PC-9 (cell line): ENCODE measurements around the gene B9D1. TPM values are rescaled to one million over a fixed set of nuclear protein-coding genes. Genes with fewer than 3 reads are reported as not detected.

ENCODE experiments used
- BruUV-seq: library from RNA; stranded (reverse); fragments of 400-500 nt; replicated peaks from 2 replicates; lab custom pipeline; 2021; lab: Mats Ljungman, UMichigan
- CTCF ChIA-PET: fragments of 300-600 bp; sonication (Branson Sonifier 250); formaldehyde crosslinking; loops from one replicate; lab custom pipeline; 2022; ENCODE audit warnings: antibody characterized with exemption; lab: Charles Lee
- POLR2A ChIA-PET: fragments of 300-600 bp; sonication (Branson Sonifier 250); formaldehyde crosslinking; loops from one replicate; lab custom pipeline; 2022; ENCODE audit warnings: antibody characterized with exemption; ENCODE audit not compliant: unreplicated experiment; lab: Charles Lee
- DNase-seq, 2 experiments: peaks; one replicate each; pipeline versions ENCODE4 v3.0.0 to v3.0.0-alpha.2; 2015 to 2022; ENCODE audit warnings: mixed read lengths in 1 of 2
- H2AFZ ChIP-seq: fragments of 200-600 bp; sonication (generic); 2 replicates; pipeline ENCODE4 v1.8.1; 2017; ENCODE audit warnings: antibody characterized with exemption
- H3F3A ChIP-seq: fragments of 200-600 bp; sonication (generic); 2 replicates; pipeline ENCODE4 v1.8.1; 2017; ENCODE audit warnings: antibody characterized with exemption, mild to moderate bottlenecking, low read depth; ENCODE audit not compliant: insufficient read depth
- H3K27ac ChIP-seq: fragments of 200-600 bp; sonication (generic); 2 replicates; pipeline ENCODE4 v1.6.1; 2016; ENCODE audit warnings: mixed run types
- H3K27me3 ChIP-seq: fragments of 200-600 bp; sonication (generic); 2 replicates; pipeline ENCODE4 v1.6.1; 2016; ENCODE audit warnings: low read depth, mixed run types; ENCODE audit not compliant: insufficient read depth
- H3K36me3 ChIP-seq: fragments of 200-600 bp; sonication (generic); 2 replicates; pipeline ENCODE4 v1.6.1; 2016; ENCODE audit warnings: low read depth, mixed run types
- H3K4me1 ChIP-seq: fragments of 200-600 bp; sonication (generic); replicated peaks from 2 replicates; pipeline ENCODE4 v1.6.1; 2016; ENCODE audit warnings: mixed run types; ENCODE audit not compliant: insufficient read depth
- H3K4me2 ChIP-seq: fragments of 200-600 bp; sonication (generic); 2 replicates; pipeline ENCODE4 v1.6.1; 2017; ENCODE audit warnings: mixed run types
- H3K4me3 ChIP-seq: fragments of 200-600 bp; sonication (generic); 2 replicates; pipeline ENCODE4 v1.6.1; 2016; ENCODE audit warnings: mixed run types
- H3K79me2 ChIP-seq: fragments of 200-600 bp; sonication (generic); 2 replicates; pipeline ENCODE4 v1.6.1; 2017; ENCODE audit warnings: low read depth, mixed run types
- H3K9me2 ChIP-seq: fragments of 200-600 bp; sonication (generic); 2 replicates; pipeline ENCODE4 v1.8.1; 2017; ENCODE audit warnings: mild to moderate bottlenecking; ENCODE audit not compliant: insufficient read depth
- H3K9me3 ChIP-seq: fragments of 200-600 bp; sonication (generic); 2 replicates; pipeline ENCODE4 v1.8.1; 2016; ENCODE audit warnings: low read depth; ENCODE audit not compliant: insufficient read depth
- H4K20me1 ChIP-seq: fragments of 200-600 bp; sonication (generic); 2 replicates; pipeline ENCODE4 v1.8.1; 2017; ENCODE audit not compliant: insufficient read depth
- EZH2 ChIP-seq: fragments of 200-600 bp; sonication (generic); IDR thresholded peaks from 2 replicates; pipeline ENCODE4 v1.8.0; 2017; ENCODE audit warnings: antibody characterized with exemption, low read depth
- intact Hi-C: fragments of 100-400 bp; cut with micrococcal nuclease; formaldehyde crosslinking; loops from one replicate; pipeline ENCODE4 v1.10.0; 2022; ENCODE audit not compliant: unreplicated experiment
- total RNA-seq: library from RNA; stranded (reverse); gene quantifications from 2 replicates; pipeline ENCODE4 v1.2.3, GENCODE V29; 2021
- TF ChIP-seq, protein P1 (sequence below): fragments of 200-600 bp; sonication (generic); conservative IDR thresholded peaks from 2 replicates; pipeline ENCODE4 v1.6.1; 2017; ENCODE audit warnings: mixed run types, antibody characterized with exemption, mild to moderate bottlenecking, moderate library complexity

B9D1 gene
- total RNA-seq, 1 experiment from 2014 or later: 40.2 TPM

DNA sequence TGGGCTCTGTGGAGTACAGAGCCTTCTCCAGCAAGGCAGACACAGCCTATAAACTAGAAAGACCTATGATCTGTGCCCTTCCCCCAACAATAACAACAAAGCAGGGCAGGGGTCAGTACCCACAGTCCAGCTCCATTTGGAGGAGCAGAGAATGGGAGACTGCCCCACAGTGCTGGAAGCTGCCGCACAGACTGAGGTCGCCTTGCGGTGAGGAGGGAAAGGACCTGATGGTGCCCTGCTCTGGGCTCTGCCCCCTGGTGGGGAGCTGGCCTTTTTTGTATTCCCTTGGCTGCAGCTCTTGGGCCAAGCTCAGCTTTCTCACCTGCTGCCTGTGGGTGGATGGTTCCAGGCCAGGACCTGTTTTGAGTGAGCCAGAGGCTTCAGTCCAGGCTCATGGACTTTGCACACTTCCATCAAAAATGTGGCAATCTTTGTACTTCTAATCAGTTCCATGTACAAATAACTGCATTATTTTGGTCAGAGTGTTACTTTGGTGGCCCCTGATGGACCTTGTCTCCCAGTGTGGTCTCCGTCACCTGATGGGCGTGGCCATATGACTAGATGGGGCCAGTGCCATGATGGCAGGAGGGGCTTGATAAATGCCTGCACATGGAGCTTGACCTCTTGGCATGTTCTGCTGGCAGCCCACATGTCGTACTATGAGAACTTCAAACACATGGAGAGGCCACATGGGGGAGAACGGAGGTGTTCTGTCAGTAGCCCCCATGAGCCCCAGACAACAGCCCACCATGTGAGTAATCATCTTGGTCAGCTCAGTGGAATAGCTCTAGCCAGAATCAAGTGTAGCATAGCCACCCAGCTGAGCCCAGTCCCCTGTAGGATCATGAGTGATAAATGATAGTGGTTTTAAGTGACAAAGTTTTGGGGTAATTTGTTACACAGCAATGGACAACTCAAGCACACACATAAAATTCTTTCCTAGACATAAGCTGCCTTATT is 24.2 kb downstream of the B9D1 start:
- H3K27ac ChIP-seq: no peak overlapping the region
- CTCF ChIA-PET: no interaction called here

DNA sequence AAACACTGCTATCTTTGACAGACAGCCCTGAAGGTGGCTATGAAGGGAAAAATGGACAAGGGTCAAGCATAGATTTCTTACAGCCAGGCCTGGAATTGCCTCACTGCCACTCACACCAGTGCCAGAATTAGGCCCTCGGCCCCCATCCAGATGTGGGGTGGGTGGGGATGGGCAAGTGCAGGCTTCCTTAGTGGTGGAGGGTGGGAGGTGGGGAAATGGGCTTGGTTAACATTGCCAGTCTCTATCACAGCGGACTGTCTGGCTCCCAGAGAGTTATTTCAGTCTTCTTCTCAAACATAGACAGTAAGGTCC is 24.9 kb downstream of the B9D1 start:
- no peaks in the 10 kb centered on the region for H4K20me1 ChIP-seq
- no peaks in the 10 kb centered on the region for H3K79me2 ChIP-seq
- TF ChIP-seq, protein P1, sequence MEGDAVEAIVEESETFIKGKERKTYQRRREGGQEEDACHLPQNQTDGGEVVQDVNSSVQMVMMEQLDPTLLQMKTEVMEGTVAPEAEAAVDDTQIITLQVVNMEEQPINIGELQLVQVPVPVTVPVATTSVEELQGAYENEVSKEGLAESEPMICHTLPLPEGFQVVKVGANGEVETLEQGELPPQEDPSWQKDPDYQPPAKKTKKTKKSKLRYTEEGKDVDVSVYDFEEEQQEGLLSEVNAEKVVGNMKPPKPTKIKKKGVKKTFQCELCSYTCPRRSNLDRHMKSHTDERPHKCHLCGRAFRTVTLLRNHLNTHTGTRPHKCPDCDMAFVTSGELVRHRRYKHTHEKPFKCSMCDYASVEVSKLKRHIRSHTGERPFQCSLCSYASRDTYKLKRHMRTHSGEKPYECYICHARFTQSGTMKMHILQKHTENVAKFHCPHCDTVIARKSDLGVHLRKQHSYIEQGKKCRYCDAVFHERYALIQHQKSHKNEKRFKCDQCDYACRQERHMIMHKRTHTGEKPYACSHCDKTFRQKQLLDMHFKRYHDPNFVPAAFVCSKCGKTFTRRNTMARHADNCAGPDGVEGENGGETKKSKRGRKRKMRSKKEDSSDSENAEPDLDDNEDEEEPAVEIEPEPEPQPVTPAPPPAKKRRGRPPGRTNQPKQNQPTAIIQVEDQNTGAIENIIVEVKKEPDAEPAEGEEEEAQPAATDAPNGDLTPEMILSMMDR: no peak
- TF ChIP-seq EZH2: no peak
- H3K4me1 ChIP-seq: no peaks in the 10 kb centered on the region
- no peak overlapping the region for H3K4me2 ChIP-seq
- intact Hi-C loops: no loop called here
- no peaks in the 10 kb centered on the region for H3K27me3 ChIP-seq
- no peak overlapping the region for H2AFZ ChIP-seq
- ChIA-PET POLR2A (interaction anchor here (0.6 kb wide), 1 partner anchor 924 kb away, joined by 3 read pairs; no protein-coding TSS in a partner anchor), CTCF (no interaction called here)
- no peak overlapping the region for H3K4me3 ChIP-seq
- no peaks in the 10 kb centered on the region for H3K9me2 ChIP-seq
- DNase-seq: no peak
- H3F3A ChIP-seq: peaks cover 29% of the 10 kb centered on the region
- no peak overlapping the region for H3K27ac ChIP-seq
- BruUV-seq: no TSS peak
- H3K36me3 ChIP-seq: no peaks in the 10 kb centered on the region
- H3K9me3 ChIP-seq: no peaks in the 10 kb centered on the region

More for the DNA sequence above, 24.2 kb downstream of the B9D1 start:
- peak in 1 of 2 experiments; percentile 43 for DNase-seq
- Histone ChIP-seq H3K79me2 (no peaks in the 10 kb centered on the region), H3K4me3 (no peak overlapping the region), H3K9me3 (no peaks in the 10 kb centered on the region), H3K27me3 (no peaks in the 10 kb centered on the region), H3K4me2 (no peak overlapping the region), H3K4me1 (no peaks in the 10 kb centered on the region), H3K36me3 (no peaks in the 10 kb centered on the region), H3F3A (peaks cover 34% of the 10 kb centered on the region), H3K9me2 (no peaks in the 10 kb centered on the region), H4K20me1 (no peaks in the 10 kb centered on the region), H2AFZ (no peak overlapping the region)
- TF ChIP-seq EZH2: no peak
- TF ChIP-seq, protein P1: peak; percentile 73
- POLR2A ChIA-PET: interaction anchor here (0.6 kb wide), 2 partner anchors 16 to 925 kb away, joined by 3 to 5 read pairs; no protein-coding TSS in a partner anchor
- no TSS peak for BruUV-seq
- intact Hi-C loops: no loop called here

DNA sequence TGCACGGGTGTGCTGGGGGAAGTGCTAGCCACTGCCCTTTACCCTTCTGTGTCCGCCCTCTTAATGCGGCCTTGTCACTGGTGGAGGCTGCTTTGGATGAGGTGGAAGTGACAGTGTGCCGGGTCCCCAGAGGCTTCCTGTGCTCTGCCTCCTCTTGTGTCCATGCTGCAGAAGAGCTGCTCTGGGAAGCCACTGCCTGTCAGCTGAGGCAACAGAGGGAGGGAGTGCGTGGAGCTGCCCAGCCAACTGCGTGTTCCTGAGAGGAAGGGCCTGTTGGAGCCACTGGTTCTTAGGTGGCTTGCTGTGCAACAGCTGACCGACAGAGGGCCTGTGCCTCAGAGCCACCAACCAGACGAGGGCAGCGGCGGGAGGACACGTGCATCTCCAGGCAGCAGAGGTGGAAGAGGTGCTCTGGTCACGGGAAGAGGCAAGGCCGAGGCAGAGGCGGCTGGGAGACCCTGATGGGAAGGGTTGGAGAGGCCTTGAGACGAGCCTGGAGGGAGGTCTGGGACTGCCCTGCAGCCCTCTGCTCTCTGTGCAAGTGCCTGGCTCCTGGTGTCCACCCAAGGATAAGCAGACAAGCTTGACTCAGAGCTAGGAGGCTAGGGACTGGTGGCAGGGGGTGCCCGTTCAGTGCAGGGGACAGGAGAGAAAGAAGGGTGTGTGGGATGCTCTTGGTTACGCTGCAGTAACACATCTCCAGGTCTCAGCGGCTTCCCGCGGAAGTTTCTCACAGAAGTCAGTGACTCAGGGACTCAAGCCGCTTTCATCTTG is 25.4 kb downstream of the B9D1 start:
- intact Hi-C loops: no loop called here
- H3K4me2 ChIP-seq: no peak overlapping the region
- H3K79me2 ChIP-seq: no peaks in the 10 kb centered on the region
- no peaks in the 10 kb centered on the region for H4K20me1 ChIP-seq
- peaks cover 29% of the 10 kb centered on the region for H3F3A ChIP-seq
- no peaks in the 10 kb centered on the region for H3K9me3 ChIP-seq
- no peaks in the 10 kb centered on the region for H3K36me3 ChIP-seq
- no peaks in the 10 kb centered on the region for H3K4me1 ChIP-seq
- H3K27ac ChIP-seq: no peak overlapping the region
- no peaks in the 10 kb centered on the region for H3K9me2 ChIP-seq
- no TSS peak for BruUV-seq
- no peak for TF ChIP-seq EZH2
- TF ChIP-seq, protein P1: no peak
- ChIA-PET POLR2A (no interaction called here), CTCF (no interaction called here)
- no peak for DNase-seq
- H2AFZ ChIP-seq: no peak overlapping the region
- H3K4me3 ChIP-seq: no peak overlapping the region
- H3K27me3 ChIP-seq: no peaks in the 10 kb centered on the region
